Mucosa of gallbladder (tissue), 1 donor: ENCODE data around the gene CCDC70. TPM values are rescaled to one million over a fixed set of nuclear protein-coding genes. Genes with fewer than 3 reads are reported as not detected.
"Not testable (repeated sequence)": the region's sequence is repeated elsewhere in the genome, so short reads cannot be mapped to it uniquely, and the experiment has no call there.

Experiments
- DNase-seq: peaks from one replicate; pipeline ENCODE4 v3.0.0-alpha.2; 2020; ENCODE audit warnings: low spot score
- total RNA-seq: library from RNA; stranded (reverse); gene quantifications from one replicate; pipeline ENCODE4 v1.2.1, GENCODE V29; 2021
- donor health status: DM: no; HTN: no; CAD: no.

The CCDC70 gene
- total RNA-seq: not detected

- DNase-seq: no peak
Observed at GRCh38 chr13:51861723-51862300, at the start of gene CCDC70. Gene CCDC70, plus strand, starts transcription at chr13:51861969. Its CDS starts 3,443 bp downstream, at chr13:51865412.

- no peak for DNase-seq
Observed at GRCh38 chr13:51814071-51814470, 47.7 kb upstream of the CCDC70 start.

GRCh38 chr13:51814825-51815650 is 46.7 kb upstream of the CCDC70 start:
- DNase-seq: peak; percentile 67

DNA sequence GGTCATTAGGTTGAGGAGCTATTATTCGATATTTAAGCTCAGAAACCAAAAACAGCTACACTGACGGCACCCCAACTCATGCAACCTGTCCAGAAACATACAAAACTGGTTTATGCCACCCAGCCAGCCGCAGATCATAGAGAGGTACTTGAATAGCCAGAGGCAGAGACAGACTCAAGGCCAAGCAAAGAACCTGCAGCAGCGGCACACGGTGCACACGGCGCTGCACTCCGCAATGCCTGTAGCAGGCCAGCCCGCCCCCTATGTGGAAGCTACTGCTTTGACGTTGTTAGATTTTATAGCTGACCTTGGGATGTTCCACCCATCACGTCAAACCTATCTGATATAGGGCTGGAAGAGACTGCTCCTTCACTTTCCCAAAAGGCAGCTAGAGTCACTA is 45.9 kb upstream of the CCDC70 start:
- no peak for DNase-seq

DNA sequence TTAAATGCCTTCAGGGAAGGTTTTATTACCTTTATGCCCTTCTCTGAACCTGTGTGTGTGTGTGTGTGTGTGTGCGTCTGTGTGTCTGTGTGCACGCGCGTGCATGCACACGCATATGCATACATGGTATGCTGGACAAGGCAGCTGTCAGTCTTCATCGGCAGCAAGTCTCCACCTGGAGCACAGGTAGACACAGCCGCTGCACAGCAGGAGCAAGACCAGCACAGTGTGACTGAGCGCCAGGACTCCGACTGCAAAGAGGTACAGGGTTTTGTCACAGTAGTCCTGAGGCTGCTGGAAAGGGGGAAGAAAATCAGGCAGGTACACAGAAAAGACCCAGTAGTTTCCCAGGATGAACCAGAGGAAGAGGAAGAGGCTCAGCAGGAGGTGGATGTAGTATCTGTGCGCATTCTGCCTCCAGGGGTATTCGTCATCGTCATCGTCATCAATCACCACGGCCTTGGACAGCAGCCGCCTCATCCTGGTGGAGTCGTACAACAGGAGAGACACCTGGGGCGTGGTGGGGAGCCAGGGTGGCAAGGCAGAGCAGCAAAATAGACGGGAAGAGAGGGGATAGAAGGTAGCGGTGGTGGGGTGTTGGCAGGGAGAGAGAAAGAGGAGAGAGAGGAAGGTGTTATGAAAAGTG is 45.0 kb upstream of the CCDC70 start:
- no peak for DNase-seq

DNA sequence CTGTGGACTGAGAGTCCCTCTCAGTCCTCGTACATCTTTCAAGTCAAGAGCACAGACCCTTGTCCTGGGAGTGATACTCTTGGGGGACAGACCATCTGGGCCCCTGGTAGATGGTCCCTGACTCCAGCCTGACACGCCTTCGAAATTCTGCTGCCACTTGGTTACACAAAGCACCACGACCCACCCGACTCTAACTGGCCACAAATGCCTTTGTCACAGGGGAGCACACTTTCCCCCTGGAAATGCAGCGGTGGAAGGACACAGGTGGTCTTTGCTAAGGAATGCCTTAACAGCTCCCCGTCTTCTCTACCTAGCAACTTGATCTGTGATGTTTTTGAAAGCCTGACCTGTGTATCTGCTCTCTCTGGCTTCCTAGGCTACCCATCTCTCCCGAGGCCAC is 44.1 kb upstream of the CCDC70 start:
- DNase-seq: no peak

- DNase-seq: no peak
Observed at GRCh38 chr13:51818276-51818675, 43.5 kb upstream of the CCDC70 start.

- no peak for DNase-seq
Observed at GRCh38 chr13:51818781-51819511, 42.8 kb upstream of the CCDC70 start.

DNA sequence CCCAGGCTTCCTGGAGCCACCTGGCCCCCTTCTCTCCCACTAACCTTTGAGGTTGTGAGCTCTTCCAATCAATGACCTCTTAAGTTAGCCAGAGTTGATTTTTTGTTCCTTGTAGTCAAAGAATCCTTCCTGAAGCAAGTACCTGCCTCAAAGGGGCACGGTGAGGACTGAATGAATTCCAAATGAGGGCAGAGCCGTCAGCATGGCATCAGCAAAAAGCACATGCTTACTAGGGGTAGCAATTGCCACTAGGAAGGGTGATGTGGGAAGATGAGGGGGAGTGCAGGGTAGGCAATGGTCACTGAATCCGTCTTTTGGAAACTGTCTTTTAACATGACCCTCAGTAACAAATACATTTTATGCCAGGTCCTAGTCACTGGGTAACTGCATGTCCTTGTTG is 42.2 kb upstream of the CCDC70 start:
- no peak for DNase-seq

DNA sequence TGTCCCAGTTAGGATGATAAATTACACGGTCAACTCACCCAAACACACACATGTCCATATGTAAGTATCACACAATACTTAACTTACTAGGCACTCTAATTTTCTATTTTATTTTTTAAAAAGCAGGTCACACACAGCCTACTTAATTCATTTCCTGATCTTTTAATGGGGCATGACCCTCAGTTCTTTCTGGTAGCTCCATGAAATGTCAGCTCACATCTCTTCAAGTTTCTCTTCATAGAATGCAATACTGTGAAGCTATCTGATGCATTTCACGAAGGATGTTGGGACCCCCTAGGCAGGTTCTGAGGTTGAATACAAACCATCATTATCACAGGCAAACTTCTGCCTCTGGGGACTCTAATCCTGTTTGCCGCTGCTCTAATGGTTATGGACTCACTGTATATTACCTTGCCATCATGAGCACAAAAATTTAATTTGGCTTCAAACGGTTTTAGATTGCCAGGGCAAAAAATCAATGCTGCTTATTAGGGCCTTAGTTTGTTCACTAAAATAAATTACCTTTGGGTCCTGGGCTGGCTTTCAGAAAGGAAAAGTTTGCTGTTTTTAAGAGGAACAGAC is 41.7 kb upstream of the CCDC70 start:
- no peak for DNase-seq

DNA sequence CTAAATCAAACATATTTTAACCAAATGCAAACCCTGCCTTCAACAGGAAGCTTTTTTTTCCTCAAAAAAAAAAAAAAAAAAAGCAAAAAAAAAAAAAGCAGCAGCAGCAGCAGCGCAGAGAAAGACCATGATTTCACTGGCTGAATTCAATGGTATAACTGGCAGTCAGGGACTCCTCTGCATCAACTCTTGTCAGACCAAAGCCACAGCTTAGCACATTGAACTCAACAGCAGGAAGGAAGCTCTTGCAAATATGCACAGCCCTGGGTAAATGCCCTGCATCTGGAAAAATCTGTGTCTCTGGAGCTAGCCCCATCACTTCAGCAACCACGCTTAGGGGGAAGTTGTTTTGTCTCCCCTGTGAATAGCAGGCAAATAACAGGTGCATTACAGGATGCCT is 40.2 kb upstream of the CCDC70 start:
- DNase-seq: no peak

GRCh38 chr13:51822106-51822815 is 39.5 kb upstream of the CCDC70 start:
- no peak for DNase-seq

GRCh38 chr13:51823359-51823758 is 38.4 kb upstream of the CCDC70 start:
- no peak for DNase-seq

GRCh38 chr13:51823863-51824262 is 37.9 kb upstream of the CCDC70 start:
- DNase-seq: no peak

DNA sequence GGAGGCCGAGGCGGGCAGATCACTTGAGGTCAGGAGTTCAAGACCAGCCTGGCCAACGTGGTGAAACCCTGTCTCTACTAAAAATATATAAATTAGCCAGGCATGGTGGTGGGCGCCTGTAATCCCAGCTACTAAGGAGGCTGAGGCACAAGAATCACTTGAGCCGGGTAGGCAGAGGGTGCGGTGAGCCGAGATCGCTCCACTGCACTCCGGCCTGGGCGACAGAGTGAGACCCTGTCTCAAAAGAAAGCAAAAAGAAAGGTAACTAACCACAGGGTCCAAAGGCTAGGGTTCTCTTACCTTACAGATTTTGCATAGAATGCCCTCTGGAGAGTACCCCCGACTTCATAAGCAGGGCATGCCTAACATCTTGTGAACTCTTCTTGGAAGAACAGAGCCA is 37.1 kb upstream of the CCDC70 start:
- not testable (repeated sequence) for DNase-seq

GRCh38 chr13:51825165-51825592 is 36.6 kb upstream of the CCDC70 start:
- DNase-seq: no peak

DNA sequence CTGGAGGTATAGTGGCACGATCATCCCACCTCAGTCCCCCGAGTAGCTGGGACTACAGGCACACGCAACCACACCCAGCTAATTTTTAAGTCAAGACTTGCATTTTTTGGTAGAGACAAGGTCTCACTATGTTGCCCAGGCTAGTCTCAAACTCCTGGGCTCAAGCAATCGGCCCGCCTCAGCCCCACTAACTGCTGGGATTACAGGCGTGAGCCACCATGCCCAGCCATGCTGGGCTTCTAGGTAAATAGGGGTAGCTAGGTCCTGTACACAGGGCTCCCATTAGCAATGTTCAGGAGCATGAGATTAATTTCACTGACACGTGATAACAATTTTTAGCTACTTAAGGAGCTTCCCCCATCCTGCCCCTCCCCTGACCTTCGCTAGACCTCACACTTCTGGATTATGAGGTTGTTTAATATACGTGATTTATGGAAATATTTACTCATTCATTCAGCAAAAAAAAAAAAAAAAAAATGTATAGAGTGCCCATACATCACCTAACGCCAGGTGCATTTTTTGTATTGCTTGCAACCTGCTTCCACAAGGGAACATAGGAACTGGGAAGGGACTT is 36.0 kb upstream of the CCDC70 start:
- no peak for DNase-seq

DNA sequence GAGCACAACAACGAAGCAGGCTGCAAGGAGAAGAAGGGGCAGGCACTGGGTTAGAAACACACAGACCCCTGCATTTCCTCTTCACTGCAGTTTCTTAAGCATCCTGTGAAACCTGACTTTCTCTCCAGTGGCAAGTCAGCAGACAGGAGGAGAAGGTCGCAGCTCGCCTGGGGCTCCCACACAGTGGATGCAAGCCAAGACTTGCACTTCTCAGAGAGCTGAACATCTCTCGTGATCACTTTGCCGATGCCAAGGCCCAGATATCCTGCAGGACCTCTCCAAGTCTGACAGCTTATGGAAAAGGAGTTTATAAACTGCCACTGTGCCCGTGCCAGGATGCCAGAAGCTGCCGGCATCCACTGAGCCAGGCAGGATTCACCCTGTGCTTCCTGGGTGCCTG is 35.2 kb upstream of the CCDC70 start:
- no peak for DNase-seq

GRCh38 chr13:51827254-51827653 is 34.5 kb upstream of the CCDC70 start:
- no peak for DNase-seq

- DNase-seq: no peak
Observed at GRCh38 chr13:51828730-51829567, 32.8 kb upstream of the CCDC70 start.
